SKM-1 treated with dmso at 0.1 percent for 144 hours (cell line): ENCODE results near the gene HOXD3.

ENCODE experiments used
- DNase-seq: peaks from one replicate; lab custom pipeline; 2025; ENCODE audit not compliant: unreplicated experiment; lab: John Stamatoyannopoulos, UW

HOXD3 gene

DNA sequence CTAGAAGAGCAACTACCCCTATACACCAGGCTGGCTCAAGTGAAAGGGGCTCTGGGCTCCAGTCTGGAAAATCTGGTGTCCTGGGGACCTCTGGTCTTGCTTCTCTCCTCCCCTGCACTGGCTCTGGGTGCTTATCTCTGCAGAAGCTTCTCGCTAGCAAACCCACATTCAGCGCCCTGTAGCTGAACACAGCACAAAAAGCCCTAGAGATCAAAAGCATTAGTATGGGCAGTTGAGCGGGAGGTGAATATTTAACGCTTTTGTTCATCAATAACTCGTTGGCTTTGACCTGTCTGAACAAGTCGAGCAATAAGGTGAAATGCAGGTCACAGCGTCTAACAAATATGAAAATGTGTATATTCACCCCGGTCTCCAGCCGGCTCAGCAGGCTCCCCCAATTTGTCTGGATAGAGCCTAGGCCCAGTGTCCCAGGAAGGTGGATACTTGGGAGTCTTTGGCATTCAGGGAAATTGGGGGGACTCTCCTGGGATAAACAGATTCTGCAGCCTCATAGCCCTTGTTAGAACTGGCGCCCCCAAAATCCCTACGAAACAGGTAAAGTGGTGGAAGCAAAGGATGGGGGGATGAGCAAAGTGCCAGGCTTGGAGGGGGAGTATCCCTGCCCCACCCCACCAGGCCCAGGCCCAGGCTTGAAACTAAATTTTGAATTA, 8.2 kb upstream of the HOXD3 start:
- no peak for DNase-seq

DNA sequence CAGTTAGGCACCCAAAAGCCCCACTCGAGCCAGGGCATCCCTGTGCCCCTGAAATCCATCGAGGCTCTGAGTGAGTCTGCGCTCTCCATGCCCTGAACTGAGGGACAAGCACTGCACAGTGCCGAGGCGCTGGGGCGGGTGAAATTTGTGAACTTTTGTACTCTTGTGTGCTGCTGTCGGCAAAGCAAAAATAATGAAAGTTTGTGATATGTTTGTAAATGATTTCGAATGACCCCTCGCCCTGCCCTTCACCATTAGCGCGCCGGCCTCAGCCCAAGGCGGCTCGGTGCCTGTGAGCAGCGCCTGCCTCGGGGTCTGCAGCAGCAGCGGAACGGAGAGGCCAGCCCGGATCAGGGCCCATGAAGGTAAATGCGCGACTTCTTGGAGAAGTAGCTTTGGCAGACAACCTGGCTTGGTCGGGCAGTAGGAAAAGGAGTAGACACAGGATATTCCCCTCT, 7.6 kb upstream of the HOXD3 start:
- DNase-seq, result no peak

DNA sequence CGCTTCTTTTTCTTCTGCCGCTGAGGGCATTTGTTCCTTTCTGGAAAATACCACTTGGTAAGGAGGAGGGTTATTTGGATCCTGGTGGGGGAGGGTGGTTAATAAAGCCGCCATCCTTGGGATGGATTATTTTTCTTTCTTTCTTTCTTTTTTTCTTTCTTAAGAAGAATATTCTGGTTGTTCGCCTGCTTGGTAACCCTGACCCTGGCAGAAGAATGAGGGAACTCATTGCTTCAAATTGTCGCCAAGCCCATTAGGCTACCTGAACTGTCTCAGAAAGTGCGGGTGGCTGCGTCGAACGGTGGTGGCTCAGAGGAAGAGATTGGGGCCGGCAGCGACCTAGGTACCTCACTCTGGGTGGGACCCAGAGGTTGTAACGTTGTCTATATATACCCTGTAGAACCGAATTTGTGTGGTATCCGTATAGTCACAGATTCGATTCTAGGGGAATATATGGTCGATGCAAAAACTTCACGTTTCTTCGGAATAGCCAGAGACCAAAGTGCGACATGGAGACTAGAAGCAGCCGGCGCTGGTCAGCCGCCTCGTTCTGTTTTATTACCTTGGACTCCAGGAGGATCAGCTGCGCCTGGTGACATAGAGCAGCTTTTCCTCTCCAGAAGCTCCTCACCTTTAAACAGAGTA, 7.0 kb upstream of the HOXD3 start:
- DNase-seq, result no peak

DNA sequence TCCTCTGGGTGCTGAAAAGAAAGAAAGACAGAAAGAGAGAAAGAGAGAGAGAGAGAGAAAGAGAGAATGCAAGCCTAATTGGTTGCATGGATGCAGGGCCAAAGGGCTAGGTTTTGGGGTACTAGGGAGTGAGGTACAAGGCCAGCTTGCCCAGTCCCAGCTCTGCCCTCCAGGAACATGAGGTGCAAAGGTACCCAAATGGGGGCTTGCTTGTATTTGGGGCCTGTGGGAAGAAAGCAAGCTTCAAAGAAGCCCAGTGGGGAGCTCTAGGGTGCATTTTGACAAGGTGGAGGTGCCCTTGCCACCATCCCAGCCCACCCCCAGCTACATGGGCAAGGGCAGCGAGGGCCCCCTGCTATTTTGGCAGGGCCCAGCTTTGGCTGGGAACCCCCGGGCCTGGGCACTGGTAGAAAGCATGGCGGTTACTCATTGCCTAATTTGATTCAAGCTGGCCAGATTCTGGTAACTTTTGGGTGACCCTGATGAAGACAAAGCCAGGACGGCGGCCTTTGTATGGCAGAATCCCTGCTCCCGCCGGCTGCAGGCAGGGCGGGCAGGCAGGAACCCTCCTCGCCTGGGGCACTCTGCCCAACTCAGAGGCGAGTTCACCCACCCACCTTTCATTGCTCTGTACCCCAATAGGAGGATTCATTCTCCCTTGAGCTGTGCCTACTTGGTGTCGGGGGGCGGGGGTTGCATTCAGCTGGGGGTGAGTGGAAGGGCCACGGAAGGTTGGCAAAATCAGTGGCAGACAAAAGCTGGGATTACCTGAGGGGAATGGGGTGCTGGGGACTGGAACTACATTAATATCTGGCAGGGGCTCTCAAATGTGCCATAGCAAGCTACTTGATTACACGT, 6.3 kb upstream of the HOXD3 start:
- no peak for DNase-seq

DNA sequence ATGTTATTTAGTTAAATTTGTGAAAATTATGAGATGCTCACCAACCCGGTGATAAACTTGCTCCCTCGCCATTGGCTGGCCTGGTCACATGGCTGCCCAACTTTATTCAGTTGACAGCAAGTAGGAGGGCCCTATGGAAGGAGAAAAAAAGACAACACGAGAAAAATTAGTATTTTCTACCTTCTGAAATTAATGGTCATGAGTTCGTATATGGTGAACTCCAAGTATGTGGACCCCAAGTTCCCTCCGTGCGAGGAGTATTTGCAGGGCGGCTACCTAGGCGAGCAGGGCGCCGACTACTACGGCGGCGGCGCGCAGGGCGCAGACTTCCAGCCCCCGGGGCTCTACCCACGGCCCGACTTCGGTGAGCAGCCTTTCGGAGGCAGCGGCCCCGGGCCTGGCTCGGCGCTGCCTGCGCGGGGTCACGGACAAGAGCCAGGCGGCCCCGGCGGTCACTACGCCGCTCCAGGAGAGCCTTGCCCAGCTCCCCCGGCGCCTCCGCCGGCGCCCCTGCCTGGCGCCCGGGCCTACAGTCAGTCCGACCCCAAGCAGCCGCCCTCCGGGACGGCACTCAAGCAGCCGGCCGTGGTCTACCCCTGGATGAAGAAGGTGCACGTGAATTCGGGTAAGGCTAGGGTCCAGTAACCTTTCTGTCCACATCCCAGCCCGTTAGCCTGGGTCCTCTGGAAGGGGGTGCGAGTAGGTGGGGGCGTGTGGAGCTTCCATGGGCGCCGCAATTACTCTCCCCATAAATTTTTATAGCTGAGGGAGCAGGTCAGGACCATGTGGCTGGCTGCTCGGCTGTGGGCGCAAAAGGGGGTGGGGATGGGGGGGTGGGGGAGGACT, 5.4 kb upstream of the HOXD3 start, which contains the start of gene HOXD4:
Gene HOXD4, plus strand, starts transcription at position 109 of the 846 bp plus-strand sequence. Its CDS starts 84 bp downstream, at position 193.
- no peak for DNase-seq

DNA sequence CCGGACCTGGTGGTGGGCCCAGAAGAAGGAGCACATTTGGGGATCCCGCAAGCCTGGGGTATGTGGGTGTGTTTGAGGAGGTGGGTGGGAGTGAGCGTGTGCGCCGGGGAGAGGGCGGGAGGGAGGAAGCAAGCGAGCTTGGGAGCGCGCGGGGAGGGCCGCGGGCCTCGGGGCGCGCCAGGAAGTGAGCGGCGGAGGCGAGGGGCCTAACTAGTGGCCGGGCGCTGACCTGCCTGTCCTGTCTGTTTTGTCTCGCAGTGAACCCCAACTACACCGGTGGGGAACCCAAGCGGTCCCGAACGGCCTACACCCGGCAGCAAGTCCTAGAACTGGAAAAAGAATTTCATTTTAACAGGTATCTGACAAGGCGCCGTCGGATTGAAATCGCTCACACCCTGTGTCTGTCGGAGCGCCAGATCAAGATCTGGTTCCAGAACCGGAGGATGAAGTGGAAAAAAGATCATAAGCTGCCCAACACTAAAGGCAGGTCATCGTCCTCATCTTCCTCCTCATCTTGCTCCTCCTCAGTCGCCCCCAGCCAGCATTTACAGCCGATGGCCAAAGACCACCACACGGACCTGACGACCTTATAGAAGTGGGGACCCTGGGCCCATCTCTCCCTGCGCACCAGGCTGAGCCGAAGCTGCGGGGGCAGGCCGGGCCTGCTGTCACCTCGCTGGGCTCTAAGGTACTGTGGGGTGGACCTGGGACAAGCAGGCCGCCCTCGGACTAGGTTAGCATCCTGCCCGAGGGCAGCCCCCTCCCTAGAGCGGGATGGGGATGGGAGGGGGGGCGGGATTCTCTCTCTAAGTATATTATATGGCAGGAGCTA, 4.5 kb upstream of the HOXD3 start:
- DNase-seq, result no peak

DNA sequence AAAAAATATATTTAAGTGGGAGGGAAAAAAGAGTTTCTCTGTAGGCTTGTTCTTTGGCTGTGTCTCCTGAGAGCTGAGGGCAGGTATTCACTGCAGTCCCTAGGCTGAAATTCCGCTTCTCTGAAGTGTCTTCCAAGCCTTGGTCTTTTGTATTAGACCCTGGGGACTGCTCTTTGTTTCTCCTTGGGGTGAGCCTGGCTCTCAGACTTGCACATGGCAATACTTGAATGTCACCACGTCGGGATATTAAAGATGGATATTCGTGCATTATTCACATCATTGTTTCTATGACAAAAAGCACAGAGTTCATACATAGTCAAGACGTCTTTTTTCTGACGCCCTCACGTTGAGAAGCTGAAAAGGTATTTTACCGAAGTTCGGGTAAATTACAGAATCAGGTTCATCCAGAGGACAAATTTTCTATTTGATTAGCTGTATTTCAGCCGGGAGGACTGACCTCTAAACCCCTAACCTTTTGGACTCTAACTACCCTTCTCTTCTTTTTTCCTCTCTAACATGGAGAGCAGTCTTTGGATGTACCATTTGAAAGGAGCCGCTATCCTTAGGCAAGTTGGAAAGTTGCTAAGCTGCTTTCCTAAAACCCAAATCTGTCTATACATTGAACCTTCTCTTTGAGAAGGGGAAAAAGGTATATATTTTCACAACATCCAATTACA, 2.4 kb upstream of the HOXD3 start:
- DNase-seq, result no peak

DNA sequence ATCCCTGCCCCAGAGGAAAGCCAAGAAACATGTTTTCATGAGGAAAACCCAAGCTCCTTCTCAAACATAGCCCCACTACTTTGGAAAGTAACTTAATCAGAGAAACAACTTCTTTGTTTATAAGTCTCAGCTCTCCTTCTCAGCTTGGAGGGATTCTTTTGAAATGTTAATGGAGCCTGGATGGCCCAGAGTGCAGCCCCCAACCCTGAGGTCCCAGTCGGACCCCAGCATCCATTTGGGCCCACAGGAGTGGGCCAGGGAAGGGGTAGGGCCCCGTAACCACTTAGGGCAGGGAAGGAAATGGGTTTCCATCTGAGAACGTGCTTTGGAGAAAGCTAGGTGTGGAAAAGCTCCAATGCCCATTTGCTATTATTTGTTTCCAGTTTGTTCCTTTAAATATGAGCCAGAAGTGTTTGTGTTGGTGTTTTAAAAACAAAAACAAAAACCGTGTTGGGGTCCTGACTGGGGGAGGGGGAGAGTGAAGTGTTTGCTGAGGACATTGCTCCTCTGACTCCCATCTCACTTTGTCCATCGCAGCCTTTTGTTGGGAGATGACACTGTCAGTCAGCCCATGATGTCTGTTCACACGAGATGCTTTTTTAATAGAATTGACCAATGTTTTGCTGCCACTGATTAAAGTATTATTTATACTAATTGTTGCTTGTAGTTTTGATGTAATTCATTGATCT, 1.6 kb upstream of the HOXD3 start:
- no peak for DNase-seq

DNA sequence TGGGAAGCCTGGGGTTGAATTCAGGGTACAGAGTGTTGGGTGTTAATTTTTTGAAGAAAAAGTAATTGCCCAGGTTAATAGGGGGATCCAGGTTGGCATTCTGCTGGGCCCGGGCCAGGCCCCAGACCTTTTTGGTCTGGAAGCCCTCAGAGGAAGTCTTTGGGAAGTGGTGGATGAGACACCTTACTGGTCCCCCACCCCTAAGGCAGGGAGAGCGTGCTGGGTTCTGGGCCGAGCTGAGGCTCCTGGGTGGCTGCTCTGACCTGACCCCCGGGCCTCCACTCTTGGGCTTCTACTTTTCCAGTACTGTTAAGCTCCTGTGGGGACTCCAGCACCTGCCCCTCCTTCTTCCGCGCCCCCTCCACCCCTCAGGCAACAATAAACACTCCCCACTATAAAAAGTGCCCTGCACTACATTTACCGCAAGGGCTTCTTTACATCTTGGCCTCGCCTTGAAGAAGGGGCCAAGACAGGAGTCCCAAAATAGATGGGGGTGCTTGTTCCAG, 753 bp upstream of the HOXD3 start:
- no peak for DNase-seq

DNA sequence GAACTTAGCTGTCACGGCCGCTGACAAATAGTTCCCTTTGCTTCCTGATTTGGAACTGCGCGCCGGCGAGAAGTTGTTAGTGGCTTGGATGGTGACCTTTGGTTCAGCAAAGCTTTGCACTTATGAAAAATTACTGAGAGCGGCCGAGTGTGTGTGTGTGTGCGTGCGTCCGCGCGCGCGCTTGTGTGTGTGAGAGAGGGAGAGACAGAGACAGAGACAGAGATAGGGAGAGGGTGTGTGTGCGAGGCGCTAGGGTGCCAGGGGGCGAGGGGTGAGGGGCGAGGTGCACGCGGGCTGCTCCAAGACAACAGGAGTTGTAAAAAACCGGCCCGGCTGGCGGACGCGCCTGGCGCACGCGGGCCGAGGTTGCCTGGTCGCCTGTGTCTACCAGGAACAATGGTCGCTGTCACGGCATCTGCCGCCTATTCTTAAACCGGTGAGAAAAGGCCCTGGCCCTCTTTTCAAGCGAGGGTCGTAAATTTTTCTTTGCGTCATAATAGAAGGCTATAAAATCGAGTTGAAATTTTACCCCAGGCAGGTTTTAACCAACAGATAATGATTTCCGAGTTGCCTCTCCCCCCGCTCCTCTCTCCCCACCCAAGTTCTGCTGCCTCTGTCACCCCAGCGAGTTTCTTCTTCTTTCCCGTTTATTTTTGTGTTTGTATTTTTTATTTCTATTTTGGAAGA, 535 bp downstream of the HOXD3 start:
- DNase-seq, result no peak

DNA sequence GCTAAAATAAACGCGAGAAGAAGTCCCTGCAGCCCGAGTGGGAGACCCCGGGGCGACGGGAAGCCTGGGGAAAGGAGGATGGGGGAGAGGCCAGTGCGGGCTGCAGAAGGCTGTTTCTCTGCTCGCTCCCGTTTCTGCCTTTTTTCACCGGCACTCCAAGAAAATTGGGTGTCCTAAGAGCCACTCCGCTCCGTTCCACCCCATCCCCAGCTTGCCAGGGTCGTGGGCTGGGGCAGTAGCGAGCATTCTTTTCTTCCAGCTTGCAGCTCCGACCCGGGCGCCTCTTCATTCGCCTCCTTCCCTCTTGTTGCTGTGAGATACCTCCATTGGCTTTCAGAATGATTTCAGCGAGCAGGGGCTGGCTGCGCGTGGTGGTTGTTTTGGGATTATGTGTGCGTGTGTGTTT, 1.1 kb downstream of the HOXD3 start:
- no peak for DNase-seq

DNA sequence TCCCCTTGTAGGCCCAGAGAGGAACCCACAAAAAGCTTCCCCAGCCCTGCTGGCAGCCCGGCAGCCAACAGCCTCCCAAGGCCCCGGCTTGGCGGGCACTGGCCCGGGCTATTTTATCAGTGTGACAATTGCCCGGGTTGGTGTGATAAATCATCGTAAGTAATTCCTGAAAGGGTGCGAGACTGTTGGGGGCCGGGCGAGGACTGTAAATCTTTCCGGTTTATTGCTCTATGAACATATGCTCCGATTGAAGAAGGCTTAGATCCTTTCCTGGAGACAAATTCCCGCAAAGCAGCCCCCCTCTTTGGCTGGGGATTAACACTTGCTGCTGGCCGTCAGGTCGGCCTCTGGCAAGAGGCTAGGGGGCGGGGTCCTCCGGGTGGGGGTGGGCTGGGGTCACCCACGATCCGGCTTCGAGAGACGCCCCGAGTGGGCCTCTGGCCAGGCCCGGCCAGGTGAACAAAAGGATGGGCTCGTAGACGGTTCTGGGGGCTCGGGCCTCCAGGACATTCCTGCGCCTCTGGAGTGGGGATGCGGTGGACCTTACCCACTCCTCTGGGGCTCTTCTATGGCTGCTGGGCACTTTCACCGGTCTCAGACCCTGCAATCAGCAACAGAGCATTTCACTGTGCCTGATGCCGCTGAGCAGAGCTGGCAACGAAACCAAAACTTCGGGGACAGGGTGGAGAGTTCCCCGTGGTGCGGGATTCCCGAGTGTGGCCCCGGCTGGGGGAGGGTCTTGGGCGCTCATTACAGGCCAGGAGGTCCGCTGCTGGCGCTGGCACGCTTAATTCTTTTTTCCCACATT, 2.0 kb downstream of the HOXD3 start:
- DNase-seq, result no peak

DNA sequence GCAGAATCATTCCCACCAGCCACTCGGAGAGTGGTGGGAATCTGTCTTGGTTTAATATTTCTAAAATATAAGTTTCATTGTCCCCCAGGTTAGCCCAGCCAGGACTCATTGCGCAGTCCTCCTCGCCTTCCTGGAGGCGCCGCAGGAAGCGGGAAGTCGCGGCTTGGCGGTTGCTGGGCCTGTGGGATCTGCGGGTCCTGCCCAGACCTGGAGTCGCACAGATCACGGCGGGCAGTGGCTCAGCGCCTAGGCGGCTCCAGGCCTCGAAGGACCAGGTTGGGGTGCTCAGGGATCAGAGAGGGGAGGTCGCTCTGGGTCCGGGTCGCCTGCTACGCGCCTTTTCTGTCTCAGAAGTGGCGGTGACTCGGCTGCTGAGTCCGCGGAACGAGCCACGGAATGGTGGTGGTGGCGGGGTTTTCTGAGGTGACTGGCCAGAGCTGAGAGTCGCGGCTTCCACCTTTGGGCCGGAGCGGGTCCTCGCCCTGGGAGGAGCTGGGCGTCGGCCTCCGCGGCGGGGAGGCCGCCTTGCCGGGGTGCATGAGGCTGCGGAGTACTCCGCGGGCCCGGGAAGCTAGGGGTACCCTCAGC, 2.6 kb downstream of the HOXD3 start:
- no peak for DNase-seq

DNA sequence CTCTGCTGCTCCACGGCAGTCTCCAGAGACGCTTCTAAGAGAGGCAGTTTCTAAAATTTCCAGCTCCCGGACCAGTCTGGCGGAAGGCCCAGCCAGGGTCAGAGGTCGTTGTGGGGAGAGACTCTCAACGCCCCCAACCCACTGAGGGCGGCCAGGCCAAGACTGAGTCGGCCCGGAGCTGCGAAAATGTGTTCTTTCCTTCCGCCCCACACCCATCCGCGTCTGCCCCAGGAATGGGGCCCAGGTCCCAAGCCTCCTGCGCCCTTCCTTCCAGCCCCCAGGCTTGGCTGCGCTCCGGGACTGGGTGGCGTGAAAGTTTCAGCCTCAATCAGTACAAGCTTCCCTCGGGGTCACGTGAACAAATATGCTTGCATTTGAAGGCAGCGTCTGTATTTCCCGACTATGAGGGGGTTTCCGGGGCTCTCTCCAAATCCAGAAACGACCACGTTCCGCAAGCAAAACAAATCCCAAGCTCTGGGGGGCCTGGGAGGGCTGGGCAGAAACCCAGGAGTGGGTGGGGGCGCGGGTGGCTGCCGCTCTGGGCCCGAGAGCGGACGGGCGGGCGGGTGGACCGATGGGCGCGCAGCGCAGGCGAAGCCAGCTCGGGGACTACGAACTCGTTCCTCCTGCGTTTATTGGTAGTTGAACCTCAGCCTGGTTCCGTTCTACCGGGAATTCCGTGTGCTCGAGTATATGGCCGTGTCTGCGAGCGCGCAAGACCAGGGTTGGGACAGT, 3.3 kb downstream of the HOXD3 start:
- DNase-seq, result no peak

DNA sequence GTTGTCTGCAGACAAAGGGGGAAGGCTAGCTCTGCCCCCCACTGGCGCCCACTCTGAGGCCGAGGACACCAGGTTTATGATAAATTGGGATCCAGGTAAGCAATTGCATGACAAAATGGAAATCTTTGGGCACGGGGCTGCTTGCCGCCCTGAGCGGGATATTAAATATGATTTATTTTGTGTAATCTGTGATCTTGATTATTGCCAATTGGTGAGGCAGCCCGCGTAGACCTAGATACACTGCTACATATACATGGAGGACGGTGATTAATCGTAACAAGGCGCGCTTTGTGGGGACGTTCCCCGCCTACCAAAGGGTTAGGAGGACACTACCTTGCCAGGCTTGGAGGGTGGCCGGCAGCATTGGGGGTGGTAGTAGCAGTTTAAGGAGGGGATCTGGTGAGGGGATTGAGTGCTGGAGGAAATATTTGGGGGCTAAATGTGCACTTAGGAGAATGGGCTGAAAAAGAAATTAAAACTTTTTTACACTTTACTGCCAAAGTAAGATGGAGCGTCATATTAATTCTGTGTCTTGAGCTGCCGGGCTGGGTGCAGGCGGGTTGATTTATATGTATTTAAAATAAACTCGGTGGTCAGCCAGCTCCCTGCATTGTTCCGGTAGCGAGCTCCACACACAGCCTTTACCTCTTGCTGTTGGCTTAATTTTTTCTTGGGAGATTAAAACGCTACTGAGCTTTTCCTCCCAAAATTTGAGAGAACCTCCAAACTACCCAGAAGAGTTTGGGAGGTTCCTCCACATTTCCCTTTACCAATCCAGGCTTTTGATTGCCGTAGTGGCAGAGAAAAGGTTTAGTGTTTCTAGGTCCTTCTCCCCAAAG, 4.1 kb downstream of the HOXD3 start:
- no peak for DNase-seq
